Measurements from ENCODE around the gene EMC7. TPM values are rescaled to one million over a fixed set of nuclear protein-coding genes. Genes with fewer than 3 reads are reported as not detected.

The EMC7 gene
- total and polyA plus RNA-seq, 7 donors: 50.4 to 128 (median 82.8) TPM

- intact Hi-C loops (cut with DNase I): loop anchor here (2.0 to 5.0 kb wide), 2 partner anchors 101 to 102 kb away; partner anchors contain the start of gene KATNBL1 (in 2 of the 2)
These were observed 8.4 kb upstream of the EMC7 start for GRCh38 chr15:34109797-34110663.

DNA sequence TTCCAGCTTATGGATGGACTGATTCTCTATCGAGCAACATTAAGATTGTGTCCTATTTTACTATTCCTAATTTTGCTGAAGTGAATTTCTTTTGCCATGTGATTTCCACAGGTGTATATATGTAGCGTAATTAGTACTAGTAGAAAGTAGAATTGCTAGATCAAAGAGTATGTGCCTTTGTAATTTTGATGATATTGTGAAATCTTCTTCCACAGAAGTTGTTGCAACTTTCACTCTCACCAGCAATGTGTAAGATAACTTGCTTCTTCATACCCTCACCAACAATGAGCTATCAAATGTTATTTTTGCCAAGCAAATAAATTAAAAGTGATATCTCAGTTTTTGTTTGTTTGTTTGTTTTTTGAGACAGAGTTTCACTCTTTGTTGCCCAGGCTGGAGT, 5.7 kb upstream of the EMC7 start:
- DNase-seq (no peak), ATAC-seq (no peak)
- peaks cover 10% of the 10 kb centered on the region for H3K4me1 ChIP-seq
- intact Hi-C loops (cut with DNase I): no loop called here
- H3K27me3 ChIP-seq (ENCODE audit: insufficient read depth in 3 of 3, low read length in 2 of 3): no peaks in the 10 kb centered on the region
- TF ChIP-seq, protein P1, sequence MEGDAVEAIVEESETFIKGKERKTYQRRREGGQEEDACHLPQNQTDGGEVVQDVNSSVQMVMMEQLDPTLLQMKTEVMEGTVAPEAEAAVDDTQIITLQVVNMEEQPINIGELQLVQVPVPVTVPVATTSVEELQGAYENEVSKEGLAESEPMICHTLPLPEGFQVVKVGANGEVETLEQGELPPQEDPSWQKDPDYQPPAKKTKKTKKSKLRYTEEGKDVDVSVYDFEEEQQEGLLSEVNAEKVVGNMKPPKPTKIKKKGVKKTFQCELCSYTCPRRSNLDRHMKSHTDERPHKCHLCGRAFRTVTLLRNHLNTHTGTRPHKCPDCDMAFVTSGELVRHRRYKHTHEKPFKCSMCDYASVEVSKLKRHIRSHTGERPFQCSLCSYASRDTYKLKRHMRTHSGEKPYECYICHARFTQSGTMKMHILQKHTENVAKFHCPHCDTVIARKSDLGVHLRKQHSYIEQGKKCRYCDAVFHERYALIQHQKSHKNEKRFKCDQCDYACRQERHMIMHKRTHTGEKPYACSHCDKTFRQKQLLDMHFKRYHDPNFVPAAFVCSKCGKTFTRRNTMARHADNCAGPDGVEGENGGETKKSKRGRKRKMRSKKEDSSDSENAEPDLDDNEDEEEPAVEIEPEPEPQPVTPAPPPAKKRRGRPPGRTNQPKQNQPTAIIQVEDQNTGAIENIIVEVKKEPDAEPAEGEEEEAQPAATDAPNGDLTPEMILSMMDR (IDR thresholded peaks at IDR 0.05): no peak
- WGBS, 3 donors: 89 to 94% (median 90%) methylated on average over 2 of the region's 2 CpGs
- H3K27ac ChIP-seq: no peak overlapping the region
- H3K36me3 ChIP-seq (ENCODE audit: insufficient read depth in 1 of 2, low read depth in 1 of 2): no peaks in the 10 kb centered on the region
- H3K4me3 ChIP-seq: no peak overlapping the region
- no peaks in the 10 kb centered on the region for H3K9me3 ChIP-seq

More at GRCh38 chr15:34109797-34110663, 8.4 kb upstream of the EMC7 start:
- Histone ChIP-seq H3K4me3 (no peak overlapping the region), H3K36me3 (ENCODE audit: insufficient read depth in 1 of 2, low read depth in 1 of 2) (no peaks in the 10 kb centered on the region), H3K4me1 (no peaks in the 10 kb centered on the region), H3K27ac (no peak overlapping the region), H3K9me3 (no peaks in the 10 kb centered on the region), H3K27me3 (ENCODE audit: insufficient read depth in 3 of 3, low read length in 2 of 3) (no peaks in the 10 kb centered on the region)
- no peak for DNase-seq
- ATAC-seq: no peak
- WGBS, 3 donors: 75 to 78% (median 76%) methylated on average over 5 of the region's 5 CpGs
- TF ChIP-seq, protein P1 (IDR thresholded peaks at IDR 0.05): peak; percentile 42

GRCh38 chr15:34106423-34106822, 4.8 kb upstream of the EMC7 start:
- TF ChIP-seq, protein P1 (IDR thresholded peaks at IDR 0.05): no peak

DNA sequence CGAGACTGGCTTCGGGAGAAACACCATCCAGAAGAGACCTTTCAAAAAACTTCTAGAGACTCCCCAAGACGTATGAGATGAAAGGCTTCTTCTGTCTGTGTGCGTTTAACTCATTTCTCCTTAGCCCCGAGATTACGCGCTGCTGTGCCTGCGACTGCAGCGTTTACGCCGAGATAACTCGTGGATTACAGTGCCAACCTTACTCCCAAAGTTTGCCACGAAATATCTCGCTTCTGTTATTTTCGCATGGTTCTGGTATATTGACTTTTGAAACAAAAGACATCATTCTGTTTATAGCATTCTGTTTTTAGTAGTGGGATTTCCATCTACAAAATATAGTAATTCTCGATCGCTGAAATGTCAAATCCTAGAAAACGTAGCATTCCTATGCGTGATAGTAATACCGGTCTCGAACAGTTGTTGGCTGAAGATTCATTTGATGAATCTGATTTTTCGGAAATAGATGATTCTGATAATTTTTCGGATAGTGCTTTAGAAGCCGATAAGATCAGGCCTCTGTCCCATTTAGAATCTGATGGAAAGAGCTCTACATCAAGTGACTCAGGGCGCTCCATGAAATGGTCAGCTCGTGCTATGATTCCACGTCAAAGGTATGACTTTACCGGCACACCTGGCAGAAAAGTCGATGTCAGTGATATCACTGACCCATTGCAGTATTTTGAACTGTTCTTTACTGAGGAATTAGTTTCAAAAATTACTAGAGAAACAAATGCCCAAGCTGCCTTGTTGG, 688 bp upstream of the EMC7 start:
- Histone ChIP-seq H3K9me3 (no peaks in the 10 kb centered on the region), H3K27me3 (ENCODE audit: insufficient read depth in 3 of 3, low read length in 2 of 3) (no peaks in the 10 kb centered on the region), H3K36me3 (ENCODE audit: insufficient read depth in 1 of 2, low read depth in 1 of 2) (no peaks in the 10 kb centered on the region), H3K27ac (peak overlapping the region; percentile 93), H3K4me3 (peak overlapping the region; percentile 93), H3K4me1 (peaks cover 32% of the 10 kb centered on the region)
- 18 to 19% (median 18%) methylated on average over 29 of the region's 29 CpGs for WGBS, 3 donors
- TF ChIP-seq, protein P1 (IDR thresholded peaks at IDR 0.05): no peak
- DNase-seq (no peak), ATAC-seq (peak; percentile 52 to 58 (median 54))
- intact Hi-C loops (cut with DNase I): loop anchor here in 1 of 2 donors (5.0 kb wide), 2 partner anchors 40 to 240 kb away; partner anchors contain the start of genes NOP10 and NUTM1

More at GRCh38 chr15:34106423-34106822, 4.8 kb upstream of the EMC7 start:
- no peak for DNase-seq
- no peaks in the 10 kb centered on the region for H3K9me3 ChIP-seq
- no peak for ATAC-seq
- 83 to 95% (median 94%) methylated on average over 1 of the region's 1 CpG for WGBS, 3 donors
- intact Hi-C loops (cut with DNase I): no loop called here
- no peak overlapping the region for H3K27ac ChIP-seq
- peaks cover 10% of the 10 kb centered on the region for H3K4me1 ChIP-seq
- no peaks in the 10 kb centered on the region for H3K36me3 ChIP-seq (ENCODE audit: insufficient read depth in 1 of 2, low read depth in 1 of 2)
- no peak overlapping the region for H3K4me3 ChIP-seq
- H3K27me3 ChIP-seq (ENCODE audit: insufficient read depth in 3 of 3, low read length in 2 of 3): no peaks in the 10 kb centered on the region

Measured in psoas muscle (tissue), 8 donors.